Transverse colon (tissue), 4 donors: Measurements from ENCODE around the gene PMP22. TPM values are rescaled to one million over a fixed set of nuclear protein-coding genes. Genes with fewer than 3 reads are reported as not detected.
A peak's percentile ranks its signal among the peaks of the same experiment; 100 is the strongest.
"Not testable (repeated sequence)": the region's sequence is repeated elsewhere in the genome, so short reads cannot be mapped to it uniquely, and the experiment has no call there.

Experiments
- DNase-seq: peaks from one replicate; pipeline ENCODE4 v3.0.0-alpha.2; 2019
- H3K27ac ChIP-seq, 4 donors: fragments of 200-600 bp; sonication (generic); 2 replicates each; pipeline ENCODE4 v1.5.1; 2016 to 2018; ENCODE audit warnings: inconsistent platforms in 4 of 4
- H3K27me3 ChIP-seq: fragments of 200-600 bp; sonication (generic); 2 replicates; pipeline ENCODE4 v1.5.1; 2017; ENCODE audit warnings: inconsistent platforms
- H3K36me3 ChIP-seq, 4 donors: fragments of 200-600 bp; sonication (generic); 2 replicates each; pipeline ENCODE4 v1.5.1; 2017 to 2019; ENCODE audit warnings: inconsistent platforms in 4 of 4
- H3K4me1 ChIP-seq, 4 donors: fragments of 200-600 bp; sonication (generic); 2 replicates each; pipeline ENCODE4 v1.5.1; 2017 to 2020; ENCODE audit warnings: inconsistent platforms in 4 of 4
- H3K4me3 ChIP-seq, 4 donors: fragments of 200-600 bp; sonication (generic); 1 replicate in 1 of 4; 2 replicates in 3 of 4; pipeline versions ENCODE4 v1.5.1 to v1.6.1; 2017 to 2019; ENCODE audit warnings: inconsistent platforms in 4 of 4
- H3K9me3 ChIP-seq, 2 donors: fragments of 200-600 bp; sonication (generic); 2 replicates each; pipeline ENCODE4 v1.5.1; 2017 to 2019; ENCODE audit warnings: inconsistent platforms in 2 of 2
- EP300 ChIP-seq: sonication (generic); formaldehyde crosslinking; IDR thresholded peaks from one replicate; pipeline ENCODE4 v1.6.1; 2017; ENCODE audit warnings: antibody characterized with exemption, low read depth
- POLR2A ChIP-seq: fragments of 450-650 bp; IDR thresholded peaks from one replicate; pipeline ENCODE4 v1.6.1; 2016; ENCODE audit warnings: antibody characterized with exemption, mild to moderate bottlenecking, moderate library complexity
- POLR2AphosphoS5 ChIP-seq, 3 donors: sonication (generic); formaldehyde crosslinking; IDR thresholded peaks; one replicate each; pipeline ENCODE4 v1.6.1; 2016; ENCODE audit warnings: antibody characterized with exemption in 3 of 3
- WGBS, 2 donors: methylation state at CpG; one replicate each; pipeline ENCODE4 v1.1.5; 2018; ENCODE audit warnings: low coverage in 1 of 2; 5-methylcytosine and 5-hydroxymethylcytosine counted together
- in situ Hi-C, 4 donors: fragments of 200-750 bp; cut with MboI; loops; one replicate each; pipeline versions ENCODE4 v1.15.0 to v1.15.1; 2017; ENCODE audit warnings: low sequenced_read_pairs in 3 of 4, low pct_ligation_motif_present in 1 of 4, low pct_unique_long_range_greater_than_20kb in 1 of 4
- intact Hi-C: fragments of 100-400 bp; cut with DNase I; formaldehyde crosslinking; loops from one replicate; pipeline ENCODE4 v1.15.1; 2023; ENCODE audit warnings: low total_unique reads
- total RNA-seq, 4 donors: library from RNA; depleted of rRNA; stranded (reverse); fragments of >200 nt; gene quantifications; one replicate each; pipeline ENCODE4 v1.1.0, GENCODE V29; 2016
- TF ChIP-seq, protein P1 (sequence below), 5 experiments: fragments of 200-600 bp in 3 of 5; fragments of 450-650 bp in 2 of 5; sonication (generic) in 3 of 5; IDR thresholded peaks; 1 replicate in 2 of 5; 2 replicates in 3 of 5; pipeline ENCODE4 v1.5.1; 2016 to 2017; ENCODE audit warnings: antibody characterized with exemption in 5 of 5, inconsistent platforms in 3 of 5, mild to moderate bottlenecking in 2 of 5, moderate library complexity in 1 of 5

Gene PMP22
- total RNA-seq, 4 donors from 2014 or later: 23.9 to 70.9 (median 49.1) TPM

DNA sequence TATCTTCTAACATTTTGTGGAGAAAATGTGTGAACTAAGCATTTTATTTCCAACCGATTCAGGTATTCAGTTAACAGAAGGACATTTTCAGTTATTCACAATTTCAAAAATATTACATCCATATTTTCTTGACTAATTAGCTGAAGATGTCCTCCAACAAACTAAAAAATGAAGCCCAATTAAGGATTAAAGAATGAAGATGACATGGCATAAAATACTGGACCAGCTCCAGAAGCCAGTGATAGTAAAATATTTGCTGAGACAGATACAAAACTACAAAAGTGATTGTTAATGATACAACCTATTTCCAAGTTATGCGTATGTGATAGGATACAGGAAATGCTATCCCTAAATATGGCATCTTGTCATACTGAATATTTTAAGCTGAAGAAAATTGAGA lies 48.6 kb downstream of the PMP22 start:
- Histone ChIP-seq H3K36me3 (no peaks in the 10 kb centered on the region), H3K4me1 (no peaks in the 10 kb centered on the region), H3K27me3 (no peaks in the 10 kb centered on the region), H3K27ac (no peak overlapping the region), H3K9me3 (no peaks in the 10 kb centered on the region), H3K4me3 (no peak overlapping the region)
- TF ChIP-seq POLR2AphosphoS5 (IDR thresholded peaks at IDR 0.05) (no peak), POLR2A (no peak), EP300 (no peak)
- TF ChIP-seq, protein P1, sequence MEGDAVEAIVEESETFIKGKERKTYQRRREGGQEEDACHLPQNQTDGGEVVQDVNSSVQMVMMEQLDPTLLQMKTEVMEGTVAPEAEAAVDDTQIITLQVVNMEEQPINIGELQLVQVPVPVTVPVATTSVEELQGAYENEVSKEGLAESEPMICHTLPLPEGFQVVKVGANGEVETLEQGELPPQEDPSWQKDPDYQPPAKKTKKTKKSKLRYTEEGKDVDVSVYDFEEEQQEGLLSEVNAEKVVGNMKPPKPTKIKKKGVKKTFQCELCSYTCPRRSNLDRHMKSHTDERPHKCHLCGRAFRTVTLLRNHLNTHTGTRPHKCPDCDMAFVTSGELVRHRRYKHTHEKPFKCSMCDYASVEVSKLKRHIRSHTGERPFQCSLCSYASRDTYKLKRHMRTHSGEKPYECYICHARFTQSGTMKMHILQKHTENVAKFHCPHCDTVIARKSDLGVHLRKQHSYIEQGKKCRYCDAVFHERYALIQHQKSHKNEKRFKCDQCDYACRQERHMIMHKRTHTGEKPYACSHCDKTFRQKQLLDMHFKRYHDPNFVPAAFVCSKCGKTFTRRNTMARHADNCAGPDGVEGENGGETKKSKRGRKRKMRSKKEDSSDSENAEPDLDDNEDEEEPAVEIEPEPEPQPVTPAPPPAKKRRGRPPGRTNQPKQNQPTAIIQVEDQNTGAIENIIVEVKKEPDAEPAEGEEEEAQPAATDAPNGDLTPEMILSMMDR (IDR thresholded peaks at IDR 0.05): no peak
- no peak for DNase-seq
- WGBS, 2 donors: 95 to 97% methylated on average over 2 of the region's 2 CpGs
- intact Hi-C loops (no loop called here), in situ Hi-C loops (no loop called here)

DNA sequence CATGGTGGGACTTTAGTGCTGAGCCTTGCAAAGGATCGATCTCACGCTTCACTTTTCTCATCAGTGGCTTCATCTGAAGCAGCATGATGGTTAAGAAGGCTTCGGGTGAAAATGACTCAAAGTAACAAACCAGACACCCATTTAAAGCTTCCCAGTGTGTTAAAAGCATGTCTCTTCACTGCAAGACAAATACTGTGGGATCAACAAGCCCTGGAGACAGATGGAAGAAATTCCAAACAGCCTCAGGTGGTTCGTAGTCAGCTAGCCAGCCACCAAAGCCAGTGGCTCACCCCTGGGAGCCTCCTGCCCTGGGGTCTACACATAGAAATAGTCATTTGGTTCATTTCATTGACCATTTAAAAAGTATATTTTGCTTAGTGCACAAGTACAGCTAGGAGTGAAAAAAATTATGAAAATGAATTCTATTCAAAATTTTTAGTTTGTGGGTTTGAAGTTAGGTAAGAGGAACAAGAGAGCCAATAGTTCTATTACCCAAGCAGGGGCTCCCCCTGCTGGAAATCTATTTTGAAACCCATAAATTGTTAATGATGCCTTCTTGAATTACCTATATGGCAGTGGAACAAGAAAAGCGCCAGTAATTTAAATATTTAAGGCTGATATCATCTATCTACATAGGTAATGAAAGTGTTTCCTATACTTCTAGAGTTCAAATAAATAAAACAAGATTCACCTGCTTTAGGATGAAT lies 51.6 kb downstream of the PMP22 start:
- in situ Hi-C loops: no loop called here
- intact Hi-C loops: no loop called here
- H3K9me3 ChIP-seq: no peaks in the 10 kb centered on the region
- WGBS, 2 donors: 80 to 81% methylated on average over 3 to 5 of the region's 5 CpGs
- DNase-seq: no peak
- no peak overlapping the region for H3K4me3 ChIP-seq
- no peaks in the 10 kb centered on the region for H3K27me3 ChIP-seq
- no peaks in the 10 kb centered on the region for H3K4me1 ChIP-seq
- no peak overlapping the region for H3K27ac ChIP-seq
- no peak for TF ChIP-seq POLR2A
- TF ChIP-seq, protein P1 (IDR thresholded peaks at IDR 0.05): peak in 1 of 5 experiments; percentile 20
- H3K36me3 ChIP-seq: no peaks in the 10 kb centered on the region

DNA sequence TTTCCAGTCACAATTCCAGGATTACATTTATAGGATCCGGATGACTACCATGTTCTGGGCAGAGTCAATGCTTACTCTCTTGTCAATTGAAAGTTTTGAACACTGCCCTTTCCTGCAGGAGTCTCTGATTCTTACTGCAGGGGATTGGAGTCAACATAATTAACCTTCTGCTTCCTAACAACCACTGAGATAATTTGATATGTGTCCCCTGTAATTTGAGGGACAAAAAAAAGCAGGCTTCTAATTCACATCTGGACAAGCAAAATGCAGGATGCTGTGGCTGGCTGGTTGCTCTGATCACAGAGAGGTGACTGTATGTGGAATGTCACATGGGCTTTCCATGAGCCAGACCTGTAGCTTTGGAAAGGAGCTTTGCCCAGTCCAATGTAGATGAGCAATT lies 54.9 kb downstream of the PMP22 start:
- no peak overlapping the region for H3K4me3 ChIP-seq
- H3K27me3 ChIP-seq: no peaks in the 10 kb centered on the region
- no peak overlapping the region for H3K27ac ChIP-seq
- H3K9me3 ChIP-seq: no peaks in the 10 kb centered on the region
- no peaks in the 10 kb centered on the region for H3K4me1 ChIP-seq
- no peaks in the 10 kb centered on the region for H3K36me3 ChIP-seq
- in situ Hi-C loops (no loop called here), intact Hi-C loops (no loop called here)
- no peak for TF ChIP-seq EP300
- TF ChIP-seq, protein P1 (IDR thresholded peaks at IDR 0.05): no peak
- DNase-seq: no peak
- WGBS, 2 donors: 67 to 76% methylated on average over 1 of the region's 1 CpG

DNA sequence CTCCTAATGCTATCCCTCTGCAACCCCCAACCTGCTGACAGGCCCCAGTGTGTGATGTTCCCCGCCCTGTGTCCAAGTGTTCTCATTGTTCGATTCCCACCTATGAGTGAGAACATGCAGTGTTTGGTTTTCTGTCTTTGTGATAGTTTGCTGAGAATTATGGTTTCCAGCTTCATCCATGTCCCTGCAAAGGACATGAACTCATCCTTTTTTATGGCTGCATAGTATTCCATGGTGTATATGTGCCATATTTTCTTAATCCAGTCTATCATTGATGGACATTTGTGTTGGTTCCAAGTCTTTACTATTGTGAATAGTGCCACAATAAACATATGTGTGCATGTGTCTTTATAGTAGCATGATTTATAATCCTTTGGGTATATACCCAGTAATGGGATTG lies 62.1 kb downstream of the PMP22 start:
- H3K36me3 ChIP-seq, intact Hi-C loops, DNase-seq, H3K4me3 ChIP-seq, H3K27me3 ChIP-seq, H3K4me1 ChIP-seq, in situ Hi-C loops, H3K27ac ChIP-seq: not testable (repeated sequence)
- peaks cover 5 to 16% of the 10 kb centered on the region in 2 donors for H3K9me3 ChIP-seq
- 87 to 95% methylated on average over 2 of the region's 2 CpGs for WGBS, 2 donors

DNA sequence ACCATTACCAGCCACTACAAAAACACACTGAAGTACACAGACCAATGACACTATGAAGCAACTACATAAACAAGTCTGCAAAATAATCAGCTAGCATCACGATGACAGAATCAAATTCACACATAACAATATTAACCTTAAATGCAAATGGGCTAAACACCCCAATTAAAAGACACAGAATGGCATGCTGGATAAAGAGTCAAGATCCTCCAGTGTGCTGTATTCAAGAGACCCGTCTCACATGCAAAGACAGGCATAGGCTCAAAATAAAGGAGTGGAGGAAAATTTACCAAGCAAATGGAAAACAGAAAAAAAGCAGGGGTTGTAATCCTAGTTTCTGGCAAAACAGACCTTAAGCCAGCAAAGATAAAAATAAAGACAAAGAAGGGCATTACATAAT lies 64.6 kb downstream of the PMP22 start:
- H3K4me3 ChIP-seq, H3K4me1 ChIP-seq, H3K27ac ChIP-seq, H3K27me3 ChIP-seq, in situ Hi-C loops, H3K36me3 ChIP-seq, intact Hi-C loops, DNase-seq: not testable (repeated sequence)
- H3K9me3 ChIP-seq: peaks cover 5 to 16% of the 10 kb centered on the region in 2 donors
- WGBS, 2 donors: 82 to 87% methylated on average over 2 of the region's 2 CpGs
